Activated CD8-positive, alpha-beta T cell treated with anti-CD3 and anti-CD28 coated beads, Interleukin-2, amount 10 ng/mL, durations not matched to agents 7 days and 5 days (primary cell): ENCODE results near the gene TSPY8. TPM values are rescaled to one million over a fixed set of nuclear protein-coding genes. Genes with fewer than 3 reads are reported as not detected.
"Not testable (repeated sequence)": the region's sequence is repeated elsewhere in the genome, so short reads cannot be mapped to it uniquely, and the experiment has no call there.

Source experiments
- ATAC-seq: fragments of 150-1000 bp; cut with Tn5 transposase; one replicate; pipeline ENCODE4 v1.10.0; 2021; ENCODE audit warnings: moderate library complexity
- CTCF ChIA-PET: fragments of 350-600 bp; sonication (Branson Sonifier 250); formaldehyde crosslinking; loops from one replicate; lab custom pipeline; 2021; ENCODE audit warnings: antibody characterized with exemption; lab: Charles Lee
- POLR2A ChIA-PET: fragments of 350-600 bp; sonication (Branson Sonifier 250); formaldehyde crosslinking; loops from one replicate; lab custom pipeline; 2021; ENCODE audit warnings: antibody characterized with exemption; lab: Charles Lee
- DNase-seq: peaks from one replicate; pipeline ENCODE4 v3.0.0-alpha.2; 2020
- H3K27ac Mint-ChIP-seq: one replicate; pipeline ENCODE4 v1.8.0; 2021; ENCODE audit warnings: mild to moderate bottlenecking, mixed read lengths
- H3K27me3 Mint-ChIP-seq: one replicate; pipeline ENCODE4 v1.8.0; 2021; ENCODE audit warnings: low read depth, mixed read lengths
- H3K36me3 Mint-ChIP-seq: one replicate; pipeline ENCODE4 v1.8.0; 2021; ENCODE audit warnings: low read depth, mixed read lengths
- H3K4me1 Mint-ChIP-seq: one replicate; pipeline ENCODE4 v1.8.0; 2021; ENCODE audit warnings: low read depth, mixed read lengths
- H3K4me3 Mint-ChIP-seq: one replicate; pipeline ENCODE4 v1.8.0; 2021; ENCODE audit warnings: mild to moderate bottlenecking, mixed read lengths
- H3K9me3 Mint-ChIP-seq: one replicate; pipeline ENCODE4 v1.8.0; 2022; ENCODE audit warnings: mixed read lengths; ENCODE audit not compliant: insufficient read depth
- total RNA-seq, 2 experiments: library from RNA; stranded (reverse); gene quantifications; one replicate each; pipeline ENCODE4 v1.2.3, GENCODE V29; 2021

The TSPY8 gene
- total RNA-seq, result not detected

- H3K4me3 Mint-ChIP-seq, H3K27me3 Mint-ChIP-seq, H3K36me3 Mint-ChIP-seq, DNase-seq, ATAC-seq, POLR2A ChIA-PET, H3K27ac Mint-ChIP-seq, CTCF ChIA-PET, H3K4me1 Mint-ChIP-seq, H3K9me3 Mint-ChIP-seq: not testable (repeated sequence)
Observed at GRCh38 chrY:9357497-9357896, at the start of gene TSPY8. Gene TSPY8 (plus strand): TSS chrY:9357797. CDS start chrY:9357843, 46 bp downstream.

- Mint-ChIP-seq H3K36me3 (no peaks in the 10 kb centered on the region), H3K4me3 (no peak overlapping the region), H3K27ac (no peak overlapping the region), H3K4me1 (no peaks in the 10 kb centered on the region), H3K27me3 (no peaks in the 10 kb centered on the region), H3K9me3 (peaks cover 3% of the 10 kb centered on the region)
- ChIA-PET CTCF (no interaction called here), POLR2A (no interaction called here)
- no peak for ATAC-seq
- no peak for DNase-seq
Observed at GRCh38 chrY:9320996-9321395, 36.6 kb upstream of the TSPY8 start.

- H3K27me3 Mint-ChIP-seq, H3K4me1 Mint-ChIP-seq, H3K36me3 Mint-ChIP-seq, H3K4me3 Mint-ChIP-seq, H3K27ac Mint-ChIP-seq, CTCF ChIA-PET, POLR2A ChIA-PET, DNase-seq, ATAC-seq, H3K9me3 Mint-ChIP-seq: not testable (repeated sequence)
Observed at GRCh38 chrY:9337164-9337563, 20.4 kb upstream of the TSPY8 start, which contains the start of gene TSPY4. Gene TSPY4 (plus strand): TSS chrY:9337464. CDS start chrY:9337510, 46 bp downstream.

- H3K27ac Mint-ChIP-seq, H3K4me3 Mint-ChIP-seq, POLR2A ChIA-PET, CTCF ChIA-PET, ATAC-seq, H3K4me1 Mint-ChIP-seq, H3K9me3 Mint-ChIP-seq, H3K27me3 Mint-ChIP-seq, H3K36me3 Mint-ChIP-seq: not testable (repeated sequence)
- DNase-seq, result peak; percentile 20
Observed at GRCh38 chrY:9396527-9396926, 38.9 kb downstream of the TSPY8 start.

- POLR2A ChIA-PET, H3K4me3 Mint-ChIP-seq, H3K9me3 Mint-ChIP-seq, H3K36me3 Mint-ChIP-seq, ATAC-seq, CTCF ChIA-PET, H3K4me1 Mint-ChIP-seq, DNase-seq, H3K27me3 Mint-ChIP-seq, H3K27ac Mint-ChIP-seq: not testable (repeated sequence)
Observed at GRCh38 chrY:9398121-9398520, 40.5 kb downstream of the TSPY8 start, which contains the start of gene TSPY3. Gene TSPY3 (plus strand): TSS chrY:9398421. CDS start chrY:9398467, 46 bp downstream.

Other genes with a start within 250 kb of the TSPY8 start
- gene TSPY4, start 20.3 kb upstream of the TSPY8 start, total RNA-seq, result not detected
- not detected for gene TSPY3, start 40.6 kb downstream of the TSPY8 start, total RNA-seq
- gene TSPY1, start 109.2 kb downstream of the TSPY8 start, total RNA-seq, result not detected
- not detected for gene TSPY9, start 129.5 kb downstream of the TSPY8 start, total RNA-seq
- gene TSPY10, start 170.1 kb downstream of the TSPY8 start, total RNA-seq, result not detected